RWPE2 (cell line): ENCODE measurements around the gene UFC1.

Experiments
- ATAC-seq: fragments of 200-7000 bp; cut with Tn5 transposase; 3 replicates; pipeline ENCODE4 v1.9.1; 2021; ENCODE audit warnings: low read depth
- DNase-seq: peaks from one replicate; pipeline ENCODE4 v3.0.0-alpha.2; 2020; ENCODE audit warnings: low spot score
- H3K27ac ChIP-seq: fragments of 450-650 bp; 2 replicates; pipeline ENCODE4 v1.5.1; 2017; ENCODE audit warnings: mild to moderate bottlenecking; ENCODE audit not compliant: poor library complexity, severe bottlenecking
- H3K27me3 ChIP-seq: fragments of 250-450 bp; sonication (Bioruptor Pico); 2 replicates; pipeline ENCODE4 v1.5.1; 2021; ENCODE audit warnings: mild to moderate bottlenecking, moderate library complexity; ENCODE audit not compliant: insufficient read depth, poor library complexity, severe bottlenecking
- H3K36me3 ChIP-seq: fragments of 250-450 bp; sonication (Bioruptor Pico); 2 replicates; pipeline ENCODE4 v1.5.1; 2020; ENCODE audit warnings: low read depth, mild to moderate bottlenecking, moderate library complexity
- H3K4me1 ChIP-seq: fragments of 250-450 bp; sonication (Bioruptor Pico); 2 replicates; pipeline ENCODE4 v1.5.1; 2021; ENCODE audit warnings: mild to moderate bottlenecking, moderate library complexity; ENCODE audit not compliant: insufficient read depth, poor library complexity, severe bottlenecking
- H3K4me3 ChIP-seq: fragments of 250-450 bp; sonication (Bioruptor Pico); 2 replicates; pipeline ENCODE4 v1.5.1; 2021; ENCODE audit warnings: mild to moderate bottlenecking, moderate library complexity; ENCODE audit not compliant: severe bottlenecking
- H3K9me3 ChIP-seq: fragments of 250-450 bp; sonication (Bioruptor Pico); 2 replicates; pipeline ENCODE4 v1.5.1; 2021; ENCODE audit warnings: mild to moderate bottlenecking, moderate library complexity; ENCODE audit not compliant: severe bottlenecking
- CTCF ChIP-seq: fragments of 450-650 bp; IDR thresholded peaks from one replicate; pipeline ENCODE4 v1.5.1; 2017; ENCODE audit warnings: mild to moderate bottlenecking, moderate library complexity; ENCODE audit not compliant: poor library complexity, severe bottlenecking

The UFC1 gene

GRCh38 chr1:161145832-161146231, 7.9 kb upstream of the UFC1 start:
- Histone ChIP-seq H3K9me3 (no peaks in the 10 kb centered on the region), H3K4me1 (no peaks in the 10 kb centered on the region), H3K36me3 (no peaks in the 10 kb centered on the region), H3K4me3 (no peak overlapping the region), H3K27me3 (no peaks in the 10 kb centered on the region), H3K27ac (no peak overlapping the region)
- DNase-seq (no peak), ATAC-seq (no peak)
- no peak for TF ChIP-seq CTCF

GRCh38 chr1:161153176-161153575, 602 bp upstream of the UFC1 start:
- peak overlapping the region; percentile 86 for H3K27ac ChIP-seq
- peak overlapping the region; percentile 64 for H3K4me3 ChIP-seq
- no peak for TF ChIP-seq CTCF
- DNase-seq (no peak), ATAC-seq (no peak)
- H3K4me1 ChIP-seq: no peaks in the 10 kb centered on the region
- no peaks in the 10 kb centered on the region for H3K9me3 ChIP-seq
- no peaks in the 10 kb centered on the region for H3K27me3 ChIP-seq
- H3K36me3 ChIP-seq: no peaks in the 10 kb centered on the region; the same call in 1 of the 2 replicates

- Histone ChIP-seq H3K36me3 (peaks cover 15% of the 10 kb centered on the region), H3K4me1 (no peaks in the 10 kb centered on the region), H3K4me3 (no peak overlapping the region), H3K9me3 (no peaks in the 10 kb centered on the region), H3K27me3 (no peaks in the 10 kb centered on the region), H3K27ac (no peak overlapping the region)
- ATAC-seq (no peak), DNase-seq (no peak)
- no peak for TF ChIP-seq CTCF
These were observed 4.1 kb downstream of the UFC1 start for GRCh38 chr1:161157867-161158266.

- ATAC-seq: no peak; the same call in 1 of the 3 replicates
- no peaks in the 10 kb centered on the region for H3K9me3 ChIP-seq
- H3K27ac ChIP-seq: peak overlapping the region; percentile 47
- no peak for DNase-seq
- no peaks in the 10 kb centered on the region for H3K4me1 ChIP-seq
- peak overlapping the region; percentile 57 for H3K4me3 ChIP-seq
- no peak for TF ChIP-seq CTCF
- H3K27me3 ChIP-seq: no peaks in the 10 kb centered on the region
- peaks cover 20% of the 10 kb centered on the region for H3K36me3 ChIP-seq
These were observed 4.7 kb downstream of the UFC1 start for GRCh38 chr1:161158316-161159010.
